HFFc6 (cell line): ENCODE results near the gene TCERG1L. TPM values are rescaled to one million over a fixed set of nuclear protein-coding genes. Genes with fewer than 3 reads are reported as not detected.

Experiments used
- DNase-seq: peaks from one replicate; pipeline ENCODE4 v3.0.0-alpha.2; 2018
- H3K27ac Mint-ChIP-seq: 2 replicates; pipeline ENCODE4 v1.8.0; 2020; ENCODE audit warnings: mild to moderate bottlenecking, mixed read lengths
- H3K27me3 Mint-ChIP-seq: 2 replicates; pipeline ENCODE4 v1.8.0; 2021; ENCODE audit warnings: mild to moderate bottlenecking, moderate library complexity, mixed read lengths; ENCODE audit not compliant: insufficient read depth
- H3K36me3 Mint-ChIP-seq: 2 replicates; pipeline ENCODE4 v1.8.0; 2021; ENCODE audit warnings: low read depth, mixed read lengths
- H3K4me1 Mint-ChIP-seq: 2 replicates; pipeline ENCODE4 v1.8.0; 2020; ENCODE audit warnings: low read depth, mixed read lengths
- H3K4me3 Mint-ChIP-seq: 2 replicates; pipeline ENCODE4 v1.8.0; 2020; ENCODE audit warnings: mild to moderate bottlenecking, moderate library complexity, mixed read lengths
- H3K9me3 Mint-ChIP-seq: 2 replicates; pipeline ENCODE4 v1.8.0; 2020; ENCODE audit warnings: mild to moderate bottlenecking, mixed read lengths
- total RNA-seq, 6 experiments: library from RNA; stranded (reverse); fragmentation: NEBNext Ultra II Directional; extraction: Animal tissue kit (Norgen Biotek cat#: 25700); gene quantifications; 2 replicates in 1 of 6; 3 replicates in 5 of 6; pipeline ENCODE4 v1.2.3, GENCODE V29; 2021
- TF ChIP-seq, protein P1 (sequence below): fragments of 200-600 bp; sonication (generic); IDR thresholded peaks from 2 replicates; pipeline ENCODE4 v1.5.0; 2021; ENCODE audit warnings: antibody characterized with exemption, mild to moderate bottlenecking

The TCERG1L gene
- total RNA-seq, 6 experiments from 2014 or later, result 0.09 TPM; not detected in 5

DNA sequence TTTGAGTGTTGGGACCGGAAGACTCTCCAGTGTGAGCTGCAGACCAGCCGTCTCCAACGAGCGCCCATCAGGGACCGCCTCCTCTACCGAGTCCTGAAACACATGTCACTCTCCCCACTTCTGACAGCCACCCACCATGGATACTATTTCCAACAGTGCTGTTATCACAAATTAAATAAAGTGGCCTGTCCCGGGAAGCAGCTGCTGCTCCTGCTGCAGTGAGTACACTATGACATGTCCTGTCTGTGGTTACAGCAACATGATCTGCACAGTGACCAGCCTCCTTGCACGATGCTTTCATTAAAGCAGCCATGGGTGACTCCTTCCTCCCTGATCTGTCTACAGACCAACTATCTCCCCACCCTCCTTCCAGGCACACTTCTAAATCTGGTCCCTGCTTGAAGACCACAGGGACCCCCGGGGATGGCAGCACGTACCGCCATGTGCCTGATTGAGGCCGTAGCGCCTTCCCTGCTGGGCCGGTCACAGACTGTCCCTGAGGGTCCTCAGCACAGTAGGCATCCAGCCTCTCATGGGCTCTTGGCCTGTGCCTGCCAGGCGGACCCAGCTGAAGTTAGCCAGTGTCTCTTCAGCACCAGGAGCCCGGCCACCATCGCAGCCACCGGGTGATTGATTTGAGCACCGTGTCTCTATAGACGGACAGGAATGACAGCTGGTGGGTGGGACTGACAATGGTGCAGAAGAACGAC lies 58.8 kb downstream of the TCERG1L start:
- Mint-ChIP-seq H3K27ac (no peak overlapping the region), H3K4me1 (no peaks in the 10 kb centered on the region)

DNA sequence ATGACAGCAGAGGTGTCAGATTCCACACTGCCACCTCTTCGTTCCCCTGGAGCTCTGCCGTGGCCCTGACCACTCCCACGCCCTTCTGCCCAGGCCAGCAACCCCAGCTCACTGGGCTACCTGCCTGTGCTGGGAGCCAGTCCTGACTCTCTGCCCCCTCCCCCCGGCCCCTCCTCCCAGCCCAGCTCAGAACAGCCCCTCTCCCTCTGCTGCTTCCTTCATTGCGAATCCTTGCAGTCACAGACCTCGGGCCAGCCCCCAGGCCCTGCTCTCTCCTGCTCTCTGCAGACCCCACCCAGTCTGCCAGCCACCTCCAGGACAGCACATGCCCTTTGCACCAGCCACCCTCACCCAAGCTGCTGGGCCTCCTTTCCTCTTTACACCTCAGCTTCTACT lies 60.4 kb downstream of the TCERG1L start:
- DNase-seq, result no peak
- Mint-ChIP-seq H3K4me1 (no peaks in the 10 kb centered on the region), H3K4me3 (no peak overlapping the region), H3K36me3 (peaks cover 6% of the 10 kb centered on the region; the same call in 1 of the 2 replicates), H3K27me3 (no peaks in the 10 kb centered on the region), H3K9me3 (peaks cover 60% of the 10 kb centered on the region), H3K27ac (no peak overlapping the region)
- TF ChIP-seq, protein P1, sequence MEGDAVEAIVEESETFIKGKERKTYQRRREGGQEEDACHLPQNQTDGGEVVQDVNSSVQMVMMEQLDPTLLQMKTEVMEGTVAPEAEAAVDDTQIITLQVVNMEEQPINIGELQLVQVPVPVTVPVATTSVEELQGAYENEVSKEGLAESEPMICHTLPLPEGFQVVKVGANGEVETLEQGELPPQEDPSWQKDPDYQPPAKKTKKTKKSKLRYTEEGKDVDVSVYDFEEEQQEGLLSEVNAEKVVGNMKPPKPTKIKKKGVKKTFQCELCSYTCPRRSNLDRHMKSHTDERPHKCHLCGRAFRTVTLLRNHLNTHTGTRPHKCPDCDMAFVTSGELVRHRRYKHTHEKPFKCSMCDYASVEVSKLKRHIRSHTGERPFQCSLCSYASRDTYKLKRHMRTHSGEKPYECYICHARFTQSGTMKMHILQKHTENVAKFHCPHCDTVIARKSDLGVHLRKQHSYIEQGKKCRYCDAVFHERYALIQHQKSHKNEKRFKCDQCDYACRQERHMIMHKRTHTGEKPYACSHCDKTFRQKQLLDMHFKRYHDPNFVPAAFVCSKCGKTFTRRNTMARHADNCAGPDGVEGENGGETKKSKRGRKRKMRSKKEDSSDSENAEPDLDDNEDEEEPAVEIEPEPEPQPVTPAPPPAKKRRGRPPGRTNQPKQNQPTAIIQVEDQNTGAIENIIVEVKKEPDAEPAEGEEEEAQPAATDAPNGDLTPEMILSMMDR, result no peak

More for the DNA sequence above, 58.8 kb downstream of the TCERG1L start:
- Mint-ChIP-seq H3K9me3 (peaks cover 70% of the 10 kb centered on the region), H3K4me3 (no peak overlapping the region), H3K36me3 (peaks cover 6% of the 10 kb centered on the region; the same call in 1 of the 2 replicates), H3K27me3 (no peaks in the 10 kb centered on the region)
- DNase-seq, result no peak
- TF ChIP-seq, protein P1, result no peak

DNA sequence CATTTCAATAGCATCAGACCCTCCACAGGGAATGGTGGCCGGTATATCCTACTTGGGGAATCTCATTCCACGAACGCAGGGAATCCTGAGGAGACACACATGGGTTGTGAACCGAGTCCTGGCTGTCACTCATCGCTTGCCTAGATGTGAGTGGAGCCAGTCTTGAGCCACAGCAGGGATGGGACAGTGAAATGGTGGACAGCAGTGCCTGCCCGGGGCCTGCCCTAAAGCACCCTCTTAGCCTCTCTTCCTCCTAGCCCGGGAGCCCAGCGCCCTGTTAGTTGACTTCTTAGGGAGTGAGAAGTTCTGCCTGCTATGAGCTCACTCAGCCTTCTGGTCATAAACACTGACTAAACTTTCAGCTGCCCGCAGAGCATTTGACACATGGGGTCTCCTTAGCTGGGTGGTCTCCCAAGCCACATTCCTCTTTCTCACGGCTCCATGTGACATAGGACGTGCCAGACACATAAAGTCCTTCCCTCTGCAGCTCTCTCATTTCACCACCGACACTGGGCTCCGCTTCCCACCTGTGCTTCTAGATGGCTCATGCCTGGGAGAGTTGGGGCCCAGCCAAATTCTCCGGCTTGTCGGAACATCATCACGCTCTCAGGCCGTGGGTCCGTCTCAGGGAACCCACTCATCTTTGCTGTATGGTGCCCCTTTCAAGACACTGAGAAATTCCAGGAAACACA lies 60.9 kb downstream of the TCERG1L start:
- no peak overlapping the region for H3K27ac Mint-ChIP-seq

DNA sequence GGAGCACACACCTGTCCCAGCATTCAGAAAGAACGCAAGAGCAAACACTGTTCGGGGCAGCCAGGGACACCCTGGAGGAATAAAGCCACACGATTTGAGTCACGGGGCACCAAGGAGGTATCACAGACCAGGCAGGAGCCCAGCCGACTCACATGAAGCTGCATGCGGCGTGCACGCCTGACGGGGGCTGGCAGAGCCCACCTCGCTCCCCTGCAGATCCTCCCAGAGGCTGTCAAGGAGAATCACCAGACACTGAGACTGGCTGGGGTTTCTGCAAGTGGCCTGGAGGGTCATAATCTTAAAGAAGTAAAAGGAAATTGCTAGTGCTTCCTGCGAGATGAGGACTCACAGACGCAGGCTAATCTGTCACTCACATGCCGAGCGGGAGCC lies 61.6 kb downstream of the TCERG1L start:
- H3K4me1 Mint-ChIP-seq, result no peaks in the 10 kb centered on the region
- no peak overlapping the region for H3K4me3 Mint-ChIP-seq
- no peak for DNase-seq
- peaks cover 51% of the 10 kb centered on the region for H3K9me3 Mint-ChIP-seq
- no peaks in the 10 kb centered on the region for H3K27me3 Mint-ChIP-seq
- no peak overlapping the region for H3K27ac Mint-ChIP-seq
- TF ChIP-seq, protein P1, result no peak
- H3K36me3 Mint-ChIP-seq, result peaks cover 6% of the 10 kb centered on the region; the same call in 1 of the 2 replicates

More for the DNA sequence above, 60.9 kb downstream of the TCERG1L start:
- Mint-ChIP-seq H3K36me3 (peaks cover 6% of the 10 kb centered on the region; the same call in 1 of the 2 replicates), H3K9me3 (peaks cover 57% of the 10 kb centered on the region), H3K4me1 (no peaks in the 10 kb centered on the region), H3K27me3 (no peaks in the 10 kb centered on the region), H3K4me3 (no peak overlapping the region)
- no peak for DNase-seq
- TF ChIP-seq, protein P1, result no peak

DNA sequence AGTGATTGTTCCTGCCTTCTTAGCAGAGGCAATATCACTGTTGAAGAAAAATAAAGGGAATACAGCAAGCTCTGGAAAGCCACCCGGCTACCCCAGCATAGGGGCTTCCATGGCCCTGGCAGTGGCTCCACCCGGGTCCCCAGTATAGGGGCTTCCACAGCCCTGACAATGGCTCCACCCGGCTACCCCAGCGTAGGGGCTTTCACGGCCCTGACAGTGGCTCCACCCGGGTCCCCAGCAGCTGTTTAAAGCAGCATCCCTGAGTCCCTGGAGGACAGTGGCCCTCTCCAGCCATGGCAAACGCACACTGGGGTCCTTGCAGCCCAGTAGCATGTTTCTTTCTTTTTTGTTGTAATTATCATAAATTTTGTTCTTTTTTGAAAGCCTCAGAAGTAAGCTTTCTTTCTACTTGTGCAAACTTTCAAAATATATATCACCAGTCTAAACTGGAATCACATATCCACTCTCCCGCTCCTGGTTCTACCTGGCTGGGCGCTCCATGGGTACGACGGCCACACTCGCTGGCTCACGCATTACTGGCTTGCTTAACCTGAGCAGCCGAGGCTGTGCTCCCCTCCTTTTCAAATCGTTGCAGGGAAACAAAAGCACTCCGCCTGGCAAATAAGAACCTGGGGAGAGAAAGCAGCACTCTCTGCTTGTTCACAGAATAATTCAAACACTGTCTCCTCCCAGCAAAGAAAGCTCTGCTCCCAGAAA lies 62.1 kb downstream of the TCERG1L start:
- Mint-ChIP-seq H3K9me3 (peaks cover 45% of the 10 kb centered on the region), H3K27ac (no peak overlapping the region), H3K27me3 (no peaks in the 10 kb centered on the region), H3K36me3 (peaks cover 6% of the 10 kb centered on the region; the same call in 1 of the 2 replicates), H3K4me1 (no peaks in the 10 kb centered on the region), H3K4me3 (no peak overlapping the region)
- TF ChIP-seq, protein P1, result no peak
- DNase-seq, result no peak
